AG09309 (cell line): ENCODE measurements around the gene INTS11.

Experiments used
- DNase-seq: peaks from one replicate; pipeline ENCODE4 v3.0.0-alpha.2; 2010; ENCODE audit warnings: low read depth
- H3K4me3 ChIP-seq: 2 replicates; pipeline ENCODE4 v1.5.1; 2011; ENCODE audit warnings: mild to moderate bottlenecking, low read depth, low read length, moderate library complexity; ENCODE audit not compliant: control insufficient read depth
- TF ChIP-seq, protein P1 (sequence below): IDR thresholded peaks from 2 replicates; pipeline ENCODE4 v1.5.1; 2011; ENCODE audit warnings: mild to moderate bottlenecking, low read depth, low read length, inconsistent platforms; ENCODE audit not compliant: insufficient read depth, control insufficient read depth; ENCODE audit errors: missing control alignments

Gene INTS11

DNA sequence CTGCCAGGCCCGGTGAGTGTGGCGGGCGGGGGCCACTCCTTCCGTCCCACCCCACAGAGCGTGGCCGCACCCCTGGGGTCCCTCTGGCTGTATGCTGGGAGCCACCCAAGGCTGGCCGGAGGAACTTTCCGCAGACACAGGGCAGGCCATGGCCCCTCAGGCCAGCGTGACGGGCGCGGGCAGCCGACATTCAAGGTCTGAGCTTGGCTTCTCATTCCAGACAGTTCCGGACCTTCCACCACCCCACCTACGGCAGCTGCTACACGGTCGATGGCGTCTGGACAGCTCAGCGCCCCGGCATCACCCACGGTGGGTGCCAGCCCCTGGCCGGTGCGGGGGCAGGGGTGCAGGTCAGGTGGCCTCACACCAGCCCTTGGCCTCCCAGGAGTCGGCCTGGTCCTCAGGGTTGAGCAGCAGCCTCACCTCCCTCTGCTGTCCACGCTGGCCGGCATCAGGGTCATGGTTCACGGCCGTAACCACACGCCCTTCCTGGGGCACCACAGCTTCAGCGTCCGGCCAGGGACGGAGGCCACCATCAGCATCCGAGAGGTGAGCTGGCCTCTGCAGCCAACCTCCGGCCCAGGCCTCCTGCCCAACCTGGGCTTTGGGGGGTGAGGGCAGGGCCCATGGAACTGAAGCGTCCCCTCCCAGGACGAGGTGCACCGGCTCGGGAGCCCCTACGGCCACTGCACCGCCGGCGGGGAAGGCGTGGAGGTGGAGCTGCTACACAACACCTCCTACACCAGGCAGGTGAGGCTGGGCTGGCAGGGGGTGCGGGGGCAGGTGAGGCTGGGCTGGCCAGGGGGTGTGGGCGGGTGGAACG is 37.0 kb downstream of the INTS11 start:
- no peak for DNase-seq
- TF ChIP-seq, protein P1, sequence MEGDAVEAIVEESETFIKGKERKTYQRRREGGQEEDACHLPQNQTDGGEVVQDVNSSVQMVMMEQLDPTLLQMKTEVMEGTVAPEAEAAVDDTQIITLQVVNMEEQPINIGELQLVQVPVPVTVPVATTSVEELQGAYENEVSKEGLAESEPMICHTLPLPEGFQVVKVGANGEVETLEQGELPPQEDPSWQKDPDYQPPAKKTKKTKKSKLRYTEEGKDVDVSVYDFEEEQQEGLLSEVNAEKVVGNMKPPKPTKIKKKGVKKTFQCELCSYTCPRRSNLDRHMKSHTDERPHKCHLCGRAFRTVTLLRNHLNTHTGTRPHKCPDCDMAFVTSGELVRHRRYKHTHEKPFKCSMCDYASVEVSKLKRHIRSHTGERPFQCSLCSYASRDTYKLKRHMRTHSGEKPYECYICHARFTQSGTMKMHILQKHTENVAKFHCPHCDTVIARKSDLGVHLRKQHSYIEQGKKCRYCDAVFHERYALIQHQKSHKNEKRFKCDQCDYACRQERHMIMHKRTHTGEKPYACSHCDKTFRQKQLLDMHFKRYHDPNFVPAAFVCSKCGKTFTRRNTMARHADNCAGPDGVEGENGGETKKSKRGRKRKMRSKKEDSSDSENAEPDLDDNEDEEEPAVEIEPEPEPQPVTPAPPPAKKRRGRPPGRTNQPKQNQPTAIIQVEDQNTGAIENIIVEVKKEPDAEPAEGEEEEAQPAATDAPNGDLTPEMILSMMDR, result no peak
- H3K4me3 ChIP-seq, result no peak overlapping the region

- DNase-seq, result no peak
- TF ChIP-seq, protein P1, result no peak
- no peak overlapping the region for H3K4me3 ChIP-seq
Measured at GRCh38 chr1:1286313-1287261, 37.9 kb downstream of the INTS11 start.

DNA sequence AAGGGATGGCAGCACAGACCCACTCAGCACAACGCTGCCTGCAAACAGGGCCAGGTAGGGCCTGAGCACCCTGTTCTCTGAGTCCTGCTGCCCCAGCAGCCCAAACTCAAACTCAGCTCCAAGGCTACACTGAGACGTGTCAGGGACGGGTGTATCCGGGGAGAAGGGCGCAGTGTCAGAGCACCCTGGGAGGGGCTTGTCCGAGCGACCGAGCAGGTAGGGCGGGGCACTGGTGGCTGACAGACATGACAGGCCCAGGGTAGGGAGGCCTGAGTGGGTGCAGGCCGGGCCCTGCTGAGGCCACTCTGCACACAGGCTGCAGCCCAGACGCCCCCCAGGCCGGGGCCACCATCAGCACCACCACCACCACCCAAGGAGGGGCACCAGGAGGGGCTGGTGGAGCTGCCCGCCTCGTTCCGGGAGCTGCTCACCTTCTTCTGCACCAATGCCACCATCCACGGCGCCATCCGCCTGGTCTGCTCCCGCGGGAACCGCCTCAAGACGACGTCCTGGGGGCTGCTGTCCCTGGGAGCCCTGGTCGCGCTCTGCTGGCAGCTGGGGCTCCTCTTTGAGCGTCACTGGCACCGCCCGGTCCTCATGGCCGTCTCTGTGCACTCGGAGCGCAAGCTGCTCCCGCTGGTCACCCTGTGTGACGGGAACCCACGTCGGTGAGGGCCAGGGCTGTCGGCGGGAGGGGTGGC is 38.7 kb downstream of the INTS11 start:
- TF ChIP-seq, protein P1, result no peak
- H3K4me3 ChIP-seq, result no peak overlapping the region
- DNase-seq, result no peak

GRCh38 chr1:1285102-1285571 is 39.3 kb downstream of the INTS11 start:
- DNase-seq, result no peak
- H3K4me3 ChIP-seq, result no peak overlapping the region
- TF ChIP-seq, protein P1, result no peak

- TF ChIP-seq, protein P1, result no peak
- DNase-seq, result no peak
- no peak overlapping the region for H3K4me3 ChIP-seq
Measured at GRCh38 chr1:1284221-1285101, 40.0 kb downstream of the INTS11 start.
